ENCODE data around the gene TMEM208. TPM values are rescaled to one million over a fixed set of nuclear protein-coding genes. Genes with fewer than 3 reads are reported as not detected.
A peak's percentile ranks its signal among the peaks of the same experiment; 100 is the strongest.

Gene TMEM208
- polyA plus RNA-seq, 2 donors: 73.4 to 83.1 TPM

DNA sequence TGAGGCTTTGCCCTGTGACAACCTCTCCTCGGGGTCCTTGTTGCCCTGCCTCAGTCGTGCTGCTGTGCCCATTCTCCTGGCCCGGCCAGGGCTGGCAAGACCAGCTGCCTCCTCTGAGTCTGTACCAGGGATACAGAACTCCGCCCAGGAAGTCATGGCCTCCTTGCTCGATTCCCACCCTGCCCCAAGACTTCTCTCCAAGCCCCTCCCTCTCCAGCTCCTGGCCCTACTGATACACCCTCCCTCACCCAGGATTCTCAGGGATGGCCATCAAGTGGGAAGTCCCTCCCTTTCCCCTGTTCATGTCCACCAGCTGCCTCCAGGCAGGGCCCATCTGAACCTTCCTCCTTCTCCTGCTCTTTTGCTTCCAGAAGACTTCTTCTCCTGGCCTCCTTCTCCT is 11.2 kb upstream of the TMEM208 start:
- Histone ChIP-seq H3K27ac (ENCODE audit: low read depth in 2 of 2, low read length in 1 of 2) (no peak overlapping the region), H3K36me3 (ENCODE audit: control insufficient read depth in 2 of 2, insufficient read depth in 2 of 2, low read length in 1 of 2) (peaks cover 1 to 2% of the 10 kb centered on the region in 2 donors), H3K4me1 (ENCODE audit: control insufficient read depth in 2 of 2, insufficient read depth in 2 of 2, low read length in 1 of 2) (no peaks in the 10 kb centered on the region), H3K9me3 (ENCODE audit: control insufficient read depth in 2 of 2, insufficient read depth in 1 of 2, low read depth in 1 of 2, low read length in 1 of 2) (no peaks in the 10 kb centered on the region), H3K27me3 (ENCODE audit: control insufficient read depth in 1 of 2, insufficient read depth in 2 of 2, low read length in 2 of 2) (no peaks in the 10 kb centered on the region), H3K4me3 (ENCODE audit: low read depth in 1 of 2, low read length in 2 of 2) (no peak overlapping the region)
- WGBS, 2 donors: 72 to 80% methylated on average over 5 of the region's 5 CpGs

- peaks cover 0 to 2% of the 10 kb centered on the region in 2 donors for H3K36me3 ChIP-seq (ENCODE audit: control insufficient read depth in 2 of 2, insufficient read depth in 2 of 2, low read length in 1 of 2)
- no peak overlapping the region for H3K4me3 ChIP-seq (ENCODE audit: low read depth in 1 of 2, low read length in 2 of 2)
- no peaks in the 10 kb centered on the region for H3K9me3 ChIP-seq (ENCODE audit: control insufficient read depth in 2 of 2, insufficient read depth in 1 of 2, low read depth in 1 of 2, low read length in 1 of 2)
- no peaks in the 10 kb centered on the region for H3K27me3 ChIP-seq (ENCODE audit: control insufficient read depth in 1 of 2, insufficient read depth in 2 of 2, low read length in 2 of 2)
- WGBS, 2 donors: 70% methylated on average over 18 of the region's 18 CpGs
- peak overlapping the region in 1 of 2 donors; percentile 18 for H3K27ac ChIP-seq (ENCODE audit: low read depth in 2 of 2, low read length in 1 of 2)
- no peaks in the 10 kb centered on the region for H3K4me1 ChIP-seq (ENCODE audit: control insufficient read depth in 2 of 2, insufficient read depth in 2 of 2, low read length in 1 of 2)
Measured at GRCh38 chr16:67216612-67217490, 10.1 kb upstream of the TMEM208 start.

GRCh38 chr16:67223992-67224391 is 2.9 kb upstream of the TMEM208 start:
- no peaks in the 10 kb centered on the region for H3K27me3 ChIP-seq (ENCODE audit: control insufficient read depth in 1 of 2, insufficient read depth in 2 of 2, low read length in 2 of 2)

DNA sequence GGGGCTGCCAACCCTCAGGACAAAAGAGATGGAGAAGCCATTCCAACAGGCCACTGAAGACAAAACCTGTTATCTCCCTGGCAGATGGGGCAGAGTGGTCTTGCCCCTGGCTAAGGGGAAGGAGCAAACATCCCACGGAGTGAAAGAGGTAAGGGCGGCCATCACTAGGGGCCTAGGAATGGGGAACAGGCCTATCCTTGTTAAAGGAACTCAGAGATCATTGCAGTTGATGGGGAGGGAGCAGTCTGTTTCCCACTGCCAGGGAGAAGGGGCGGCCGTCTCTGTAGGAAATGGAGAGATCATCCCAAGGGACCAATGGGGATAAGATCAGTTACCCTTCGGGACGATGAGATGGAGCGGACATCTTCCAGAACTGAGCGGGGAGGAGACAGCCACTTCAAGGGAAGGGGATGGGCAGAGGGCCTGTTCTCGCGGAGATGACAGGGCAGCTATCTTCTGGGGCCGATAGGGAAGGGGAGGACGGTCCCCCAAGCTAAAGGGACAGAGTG is 581 bp upstream of the TMEM208 start:
- Histone ChIP-seq H3K4me3 (ENCODE audit: low read depth in 1 of 2, low read length in 2 of 2) (peak overlapping the region; percentile 97 to 98), H3K4me1 (ENCODE audit: control insufficient read depth in 2 of 2, insufficient read depth in 2 of 2, low read length in 1 of 2) (peaks cover 0 to 11% of the 10 kb centered on the region in 2 donors), H3K9me3 (ENCODE audit: control insufficient read depth in 2 of 2, insufficient read depth in 1 of 2, low read depth in 1 of 2, low read length in 1 of 2) (no peaks in the 10 kb centered on the region), H3K27me3 (ENCODE audit: control insufficient read depth in 1 of 2, insufficient read depth in 2 of 2, low read length in 2 of 2) (no peaks in the 10 kb centered on the region), H3K27ac (ENCODE audit: low read depth in 2 of 2, low read length in 1 of 2) (peak overlapping the region; percentile 81 to 82), H3K36me3 (ENCODE audit: control insufficient read depth in 2 of 2, insufficient read depth in 2 of 2, low read length in 1 of 2) (peaks cover 12 to 24% of the 10 kb centered on the region in 2 donors)
- 12 to 13% methylated on average over 12 of the region's 12 CpGs for WGBS, 2 donors

More at GRCh38 chr16:67223992-67224391, 2.9 kb upstream of the TMEM208 start:
- Histone ChIP-seq H3K9me3 (ENCODE audit: control insufficient read depth in 2 of 2, insufficient read depth in 1 of 2, low read depth in 1 of 2, low read length in 1 of 2) (no peaks in the 10 kb centered on the region), H3K4me1 (ENCODE audit: control insufficient read depth in 2 of 2, insufficient read depth in 2 of 2, low read length in 1 of 2) (peaks cover 0 to 11% of the 10 kb centered on the region in 2 donors), H3K4me3 (ENCODE audit: low read depth in 1 of 2, low read length in 2 of 2) (no peak overlapping the region), H3K27ac (ENCODE audit: low read depth in 2 of 2, low read length in 1 of 2) (no peak overlapping the region), H3K36me3 (ENCODE audit: control insufficient read depth in 2 of 2, insufficient read depth in 2 of 2, low read length in 1 of 2) (peaks cover 2 to 5% of the 10 kb centered on the region in 2 donors)
- WGBS, 2 donors: 52 to 63% methylated on average over 3 of the region's 3 CpGs

DNA sequence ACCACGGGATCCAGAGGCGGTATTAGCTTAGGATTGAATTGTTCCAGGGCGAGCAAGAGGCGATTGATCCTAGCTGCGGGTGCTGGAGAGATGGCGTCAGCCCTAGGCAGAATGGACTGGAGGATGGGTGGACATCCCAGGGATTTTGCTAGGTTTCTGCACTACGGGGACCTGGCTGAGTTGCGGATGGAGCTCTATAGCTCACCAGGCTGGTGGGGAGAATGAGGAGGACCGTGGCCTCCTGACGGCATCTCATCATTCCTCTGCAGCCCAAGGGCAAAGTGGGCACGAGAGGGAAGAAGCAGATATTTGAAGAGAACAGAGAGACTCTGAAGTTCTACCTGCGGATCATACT is 614 bp downstream of the TMEM208 start:
- 13 to 14% methylated on average over 12 of the region's 12 CpGs for WGBS, 2 donors
- Histone ChIP-seq H3K27ac (ENCODE audit: low read depth in 2 of 2, low read length in 1 of 2) (peak overlapping the region; percentile 69 to 88), H3K27me3 (ENCODE audit: control insufficient read depth in 1 of 2, insufficient read depth in 2 of 2, low read length in 2 of 2) (no peaks in the 10 kb centered on the region), H3K4me3 (ENCODE audit: low read depth in 1 of 2, low read length in 2 of 2) (peak overlapping the region; percentile 97 to 98), H3K9me3 (ENCODE audit: control insufficient read depth in 2 of 2, insufficient read depth in 1 of 2, low read depth in 1 of 2, low read length in 1 of 2) (no peaks in the 10 kb centered on the region), H3K4me1 (ENCODE audit: control insufficient read depth in 2 of 2, insufficient read depth in 2 of 2, low read length in 1 of 2) (peaks cover 0 to 11% of the 10 kb centered on the region in 2 donors), H3K36me3 (ENCODE audit: control insufficient read depth in 2 of 2, insufficient read depth in 2 of 2, low read length in 1 of 2) (peaks cover 18 to 30% of the 10 kb centered on the region in 2 donors)

DNA sequence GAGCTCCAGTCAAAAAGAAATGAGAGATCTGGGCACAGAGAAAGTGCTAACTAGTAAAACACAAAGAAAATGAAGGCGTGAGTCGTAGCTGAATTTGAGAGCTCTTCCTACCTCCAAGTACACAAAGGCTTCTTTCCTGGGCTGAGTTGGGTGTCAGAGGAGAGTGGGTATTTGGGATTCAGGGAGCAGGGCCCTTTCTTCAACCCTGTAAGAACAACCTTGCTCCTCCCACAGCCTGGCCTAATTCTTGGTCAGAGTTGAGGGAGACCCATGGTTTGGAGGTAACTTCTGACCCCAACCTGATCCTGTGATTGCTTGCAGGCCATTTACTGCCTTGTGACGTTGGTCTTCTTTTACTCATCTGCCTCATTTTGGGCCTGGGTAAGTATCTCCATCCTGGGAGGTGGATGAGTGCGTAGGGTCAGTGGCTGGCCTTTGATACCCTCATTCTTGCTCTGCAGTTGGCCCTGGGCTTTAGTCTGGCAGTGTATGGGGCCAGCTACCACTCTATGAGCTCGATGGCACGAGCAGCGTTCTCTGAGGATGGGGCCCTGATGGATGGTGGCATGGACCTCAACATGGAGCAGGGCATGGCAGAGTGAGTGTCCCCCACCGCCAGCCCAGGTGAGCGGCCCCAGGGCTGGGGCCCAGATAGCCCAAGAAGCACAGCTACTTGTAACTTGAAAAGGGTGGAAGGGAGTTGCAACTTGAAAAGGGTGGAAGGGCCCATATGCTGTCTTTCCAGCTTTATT is 1.3 kb downstream of the TMEM208 start:
- Histone ChIP-seq H3K4me3 (ENCODE audit: low read depth in 1 of 2, low read length in 2 of 2) (peak overlapping the region in 1 of 2 donors; percentile 97), H3K27ac (ENCODE audit: low read depth in 2 of 2, low read length in 1 of 2) (no peak overlapping the region), H3K9me3 (ENCODE audit: control insufficient read depth in 2 of 2, insufficient read depth in 1 of 2, low read depth in 1 of 2, low read length in 1 of 2) (no peaks in the 10 kb centered on the region), H3K4me1 (ENCODE audit: control insufficient read depth in 2 of 2, insufficient read depth in 2 of 2, low read length in 1 of 2) (peaks cover 0 to 11% of the 10 kb centered on the region in 2 donors), H3K36me3 (ENCODE audit: control insufficient read depth in 2 of 2, insufficient read depth in 2 of 2, low read length in 1 of 2) (peaks cover 18 to 30% of the 10 kb centered on the region in 2 donors), H3K27me3 (ENCODE audit: control insufficient read depth in 1 of 2, insufficient read depth in 2 of 2, low read length in 2 of 2) (no peaks in the 10 kb centered on the region)
- WGBS, 2 donors: 84 to 90% methylated on average over 9 of the region's 9 CpGs

- H3K9me3 ChIP-seq (ENCODE audit: control insufficient read depth in 2 of 2, insufficient read depth in 1 of 2, low read depth in 1 of 2, low read length in 1 of 2): no peaks in the 10 kb centered on the region
- H3K4me1 ChIP-seq (ENCODE audit: control insufficient read depth in 2 of 2, insufficient read depth in 2 of 2, low read length in 1 of 2): peaks cover 0 to 11% of the 10 kb centered on the region in 2 donors
- H3K36me3 ChIP-seq (ENCODE audit: control insufficient read depth in 2 of 2, insufficient read depth in 2 of 2, low read length in 1 of 2): peaks cover 18 to 31% of the 10 kb centered on the region in 2 donors
- H3K27me3 ChIP-seq (ENCODE audit: control insufficient read depth in 1 of 2, insufficient read depth in 2 of 2, low read length in 2 of 2): no peaks in the 10 kb centered on the region
- no peak overlapping the region for H3K27ac ChIP-seq (ENCODE audit: low read depth in 2 of 2, low read length in 1 of 2)
- WGBS, 2 donors: 86 to 88% methylated on average over 9 of the region's 9 CpGs
- H3K4me3 ChIP-seq (ENCODE audit: low read depth in 1 of 2, low read length in 2 of 2): no peak overlapping the region
Measured at GRCh38 chr16:67228905-67229304, 2.0 kb downstream of the TMEM208 start.

GRCh38 chr16:67229906-67230808 is 3.2 kb downstream of the TMEM208 start:
- H3K36me3 ChIP-seq (ENCODE audit: control insufficient read depth in 2 of 2, insufficient read depth in 2 of 2, low read length in 1 of 2): peaks cover 18 to 36% of the 10 kb centered on the region in 2 donors
- no peak overlapping the region for H3K4me3 ChIP-seq (ENCODE audit: low read depth in 1 of 2, low read length in 2 of 2)
- no peaks in the 10 kb centered on the region for H3K9me3 ChIP-seq (ENCODE audit: control insufficient read depth in 2 of 2, insufficient read depth in 1 of 2, low read depth in 1 of 2, low read length in 1 of 2)
- H3K27ac ChIP-seq (ENCODE audit: low read depth in 2 of 2, low read length in 1 of 2): no peak overlapping the region
- 89 to 90% methylated on average over 31 to 32 of the region's 32 CpGs for WGBS, 2 donors
- no peaks in the 10 kb centered on the region for H3K27me3 ChIP-seq (ENCODE audit: control insufficient read depth in 1 of 2, insufficient read depth in 2 of 2, low read length in 2 of 2)
- peaks cover 0 to 11% of the 10 kb centered on the region in 2 donors for H3K4me1 ChIP-seq (ENCODE audit: control insufficient read depth in 2 of 2, insufficient read depth in 2 of 2, low read length in 1 of 2)

All from esophagus (tissue), 2 donors.